GM12874 (cell line): ENCODE results near the gene ZNF143.

Source experiments
- CTCF ChIP-seq: IDR thresholded peaks from 2 replicates; pipeline ENCODE4 v1.5.1; 2011; ENCODE audit warnings: low read depth, mild to moderate bottlenecking, control low read depth, low read length, moderate library complexity; ENCODE audit not compliant: insufficient read depth

Gene ZNF143

GRCh38 chr11:9575260-9576240 is 114.7 kb downstream of the ZNF143 start:
- no peak for TF ChIP-seq CTCF

GRCh38 chr11:9576701-9577381 is 116.0 kb downstream of the ZNF143 start:
- TF ChIP-seq CTCF: no peak

GRCh38 chr11:9577556-9577955 is 116.7 kb downstream of the ZNF143 start:
- TF ChIP-seq CTCF: no peak
